Common myeloid progenitor, CD34-positive (primary cell): ENCODE data around the gene ODAD3.

Experiments
- CTCF ChIA-PET: fragments of 350-600 bp; sonication (Branson Sonifier 250); formaldehyde crosslinking; loops from one replicate; lab custom pipeline; 2021; ENCODE audit warnings: antibody characterized with exemption; lab: Charles Lee
- POLR2A ChIA-PET: fragments of 350-600 bp; sonication (Branson Sonifier 250); formaldehyde crosslinking; loops from one replicate; lab custom pipeline; 2021; ENCODE audit warnings: antibody characterized with exemption; lab: Charles Lee
- DNase-seq, 3 donors: peaks; one replicate each; pipeline versions ENCODE4 v3.0.0 to v3.0.0-alpha.2; 2013
- H3K27ac ChIP-seq, 2 experiments: 1 replicate in 1 of 2; 2 replicates in 1 of 2; pipeline ENCODE4 v1.7.0; 2013; ENCODE audit warnings: inconsistent platforms in 2 of 2, low read length in 2 of 2, mild to moderate bottlenecking in 2 of 2, low read depth in 1 of 2, moderate library complexity in 1 of 2; ENCODE audit not compliant: severe bottlenecking in 2 of 2, insufficient read depth in 1 of 2, poor library complexity in 1 of 2
- H3K27me3 ChIP-seq, 5 experiments: replicated peaks in 2 of 5; 1 replicate in 3 of 5; 2 replicates in 2 of 5; pipeline versions ENCODE4 v1.6.1 to v1.7.0; 2013; ENCODE audit warnings: low read length in 4 of 5, mild to moderate bottlenecking in 2 of 5, moderate library complexity in 2 of 5, inconsistent platforms in 1 of 5; ENCODE audit not compliant: insufficient read depth in 5 of 5, control insufficient read depth in 4 of 5
- H3K36me3 ChIP-seq, 4 experiments: 1 replicate in 2 of 4; 2 replicates in 2 of 4; pipeline versions ENCODE4 v1.6.1 to v1.7.0; 2013; ENCODE audit warnings: low read length in 3 of 4, control low read depth in 1 of 4, mild to moderate bottlenecking in 1 of 4; ENCODE audit not compliant: control insufficient read depth in 4 of 4, insufficient read depth in 4 of 4
- H3K4me1 ChIP-seq, 4 experiments: 1 replicate in 3 of 4; 2 replicates in 1 of 4; pipeline versions ENCODE4 v1.6.1 to v1.7.1; 2013; ENCODE audit warnings: low read length in 3 of 4, mild to moderate bottlenecking in 3 of 4, control low read depth in 1 of 4, inconsistent platforms in 1 of 4, moderate library complexity in 1 of 4; ENCODE audit not compliant: control insufficient read depth in 4 of 4, insufficient read depth in 4 of 4; ENCODE audit errors: control extremely low read depth in 1 of 4
- H3K4me3 ChIP-seq, 7 experiments: 1 replicate in 4 of 7; 2 replicates in 3 of 7; pipeline versions ENCODE4 v1.5.1 to v1.7.0; 2013; ENCODE audit warnings: mild to moderate bottlenecking in 7 of 7, low read length in 6 of 7, moderate library complexity in 6 of 7, inconsistent platforms in 2 of 7, low read depth in 2 of 7, control low read depth in 1 of 7; ENCODE audit not compliant: insufficient read depth in 4 of 7, control insufficient read depth in 1 of 7; ENCODE audit errors: extremely low read depth in 1 of 7
- H3K9me3 ChIP-seq, 5 experiments: 1 replicate in 4 of 5; 2 replicates in 1 of 5; pipeline versions ENCODE4 v1.6.1 to v1.7.1; 2013; ENCODE audit warnings: low read length in 4 of 5, mild to moderate bottlenecking in 2 of 5, inconsistent platforms in 1 of 5, low read depth in 1 of 5, moderate library complexity in 1 of 5; ENCODE audit not compliant: control insufficient read depth in 4 of 5, insufficient read depth in 2 of 5; ENCODE audit errors: control extremely low read depth in 1 of 5
- WGBS: methylation state at CpG from one replicate; pipeline ENCODE4 v1.1.5; 2013; ENCODE audit not compliant: insufficient coverage; 5-methylcytosine and 5-hydroxymethylcytosine counted together

ODAD3 gene

GRCh38 chr19:11452620-11453310 lies 17.8 kb upstream of the ODAD3 start:
- WGBS: 90% methylated on average over 27 of the region's 33 CpGs
- POLR2A ChIA-PET: interaction anchor here (0.7 kb wide), 1 partner anchor 1559 kb away, joined by 7 read pairs; no protein-coding TSS in a partner anchor
- DNase-seq: no peak
- no peak overlapping the region for H3K27ac ChIP-seq
- CTCF ChIA-PET: interaction anchor here (0.8 to 1.8 kb wide), 5 partner anchors 9 to 166 kb away, joined by 3 to 7 read pairs (median 4); no protein-coding TSS in a partner anchor
- no peak overlapping the region for H3K4me3 ChIP-seq
- H3K27me3 ChIP-seq: peaks cover 0 to 2% (median 0%) of the 10 kb centered on the region in 5 experiments
- H3K4me1 ChIP-seq: peaks cover 0 to 3% (median 2%) of the 10 kb centered on the region in 4 experiments
- peaks cover 2 to 23% (median 11%) of the 10 kb centered on the region in 4 experiments for H3K36me3 ChIP-seq
- no peaks in the 10 kb centered on the region for H3K9me3 ChIP-seq

DNA sequence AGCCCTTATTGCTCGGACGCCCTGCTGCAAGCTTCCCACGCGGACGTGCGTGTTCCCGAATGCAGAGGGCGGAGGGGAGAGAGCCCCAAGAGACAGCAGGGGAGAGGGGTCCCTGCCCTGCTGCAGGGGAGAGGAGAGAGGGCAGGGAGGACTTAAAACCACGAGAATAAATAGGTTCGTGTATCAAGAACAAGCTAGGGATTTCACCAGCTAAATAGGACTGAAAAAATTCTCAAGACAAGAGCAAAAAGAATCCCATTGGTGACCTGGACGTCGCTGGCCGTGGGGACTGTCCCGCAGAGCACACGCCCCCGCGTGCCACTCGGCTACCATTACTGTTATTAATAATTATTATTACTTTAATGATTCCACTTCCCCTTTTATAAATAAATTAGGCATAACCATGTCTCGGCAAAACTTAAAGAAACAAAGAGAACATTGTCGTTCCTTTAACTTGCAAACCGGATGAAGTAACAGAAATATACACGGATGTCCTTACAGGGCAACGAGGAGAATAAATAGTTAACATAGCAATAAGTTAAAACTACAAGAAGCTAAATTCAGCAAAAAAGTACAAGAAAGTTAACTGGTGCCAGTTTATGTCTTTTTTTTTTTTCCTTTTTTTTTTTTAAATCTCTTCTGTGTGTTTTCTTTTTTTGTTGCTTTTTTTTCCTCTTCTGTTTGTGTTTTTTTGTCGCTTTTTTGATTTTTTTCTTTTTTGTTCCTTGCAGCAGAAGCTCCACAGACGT lies 17.1 kb upstream of the ODAD3 start:
- H3K4me3 ChIP-seq: no peak overlapping the region
- WGBS: 59% methylated on average over 12 of the region's 25 CpGs
- peaks cover 2 to 29% (median 15%) of the 10 kb centered on the region in 4 experiments for H3K36me3 ChIP-seq
- no peak for DNase-seq
- ChIA-PET CTCF (interaction anchor here (0.8 to 1.8 kb wide), 5 partner anchors 8 to 77 kb away, joined by 3 to 7 read pairs (median 3); no protein-coding TSS in a partner anchor), POLR2A (interaction anchor here (0.7 kb wide), 1 partner anchor 1558 kb away, joined by 7 read pairs; no protein-coding TSS in a partner anchor)
- peaks cover 0 to 3% (median 2%) of the 10 kb centered on the region in 4 experiments for H3K4me1 ChIP-seq
- H3K27ac ChIP-seq: no peak overlapping the region
- no peaks in the 10 kb centered on the region for H3K9me3 ChIP-seq
- H3K27me3 ChIP-seq: peaks cover 0 to 2% (median 0%) of the 10 kb centered on the region in 5 experiments

DNA sequence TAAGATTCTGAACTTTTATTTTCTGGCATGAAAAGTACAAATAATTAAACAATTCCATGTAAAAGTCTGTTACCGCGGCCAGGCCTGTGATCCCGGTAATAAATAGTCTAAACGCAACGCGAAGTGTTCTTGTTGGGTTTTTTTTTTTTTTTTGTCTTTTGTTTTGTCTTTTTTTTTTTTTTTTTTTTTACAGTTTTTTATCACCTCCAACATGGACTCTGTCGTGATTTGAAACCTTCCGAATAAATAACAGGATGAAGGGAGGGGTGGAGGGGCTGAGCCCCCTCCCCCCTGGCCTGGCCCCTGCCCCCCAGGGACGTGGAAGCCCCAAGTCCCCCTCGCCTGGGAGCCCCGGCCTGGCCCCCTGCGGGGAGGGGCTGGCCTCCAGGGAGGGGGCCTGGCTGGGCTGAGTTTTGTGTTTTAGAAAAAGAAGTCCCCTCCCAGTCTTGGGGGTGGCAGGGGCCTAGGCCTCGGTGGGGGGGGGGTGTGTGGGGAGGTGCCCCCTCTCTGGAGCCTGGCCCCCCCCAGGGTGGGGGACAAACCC lies 16.5 kb upstream of the ODAD3 start:
- Histone ChIP-seq H3K27ac (no peak overlapping the region), H3K36me3 (peaks cover 2 to 35% (median 18%) of the 10 kb centered on the region in 4 experiments), H3K4me3 (no peak overlapping the region), H3K9me3 (no peaks in the 10 kb centered on the region), H3K27me3 (peaks cover 0 to 2% (median 0%) of the 10 kb centered on the region in 5 experiments), H3K4me1 (peaks cover 0 to 3% (median 2%) of the 10 kb centered on the region in 4 experiments)
- no peak for DNase-seq
- no CpG with 5 or more reads among the region's 13 CpGs for WGBS
- CTCF ChIA-PET: interaction anchor here (1.0 to 1.5 kb wide), 2 partner anchors 8 to 71 kb away, joined by 3 read pairs; no protein-coding TSS in a partner anchor
- POLR2A ChIA-PET: no interaction called here

DNA sequence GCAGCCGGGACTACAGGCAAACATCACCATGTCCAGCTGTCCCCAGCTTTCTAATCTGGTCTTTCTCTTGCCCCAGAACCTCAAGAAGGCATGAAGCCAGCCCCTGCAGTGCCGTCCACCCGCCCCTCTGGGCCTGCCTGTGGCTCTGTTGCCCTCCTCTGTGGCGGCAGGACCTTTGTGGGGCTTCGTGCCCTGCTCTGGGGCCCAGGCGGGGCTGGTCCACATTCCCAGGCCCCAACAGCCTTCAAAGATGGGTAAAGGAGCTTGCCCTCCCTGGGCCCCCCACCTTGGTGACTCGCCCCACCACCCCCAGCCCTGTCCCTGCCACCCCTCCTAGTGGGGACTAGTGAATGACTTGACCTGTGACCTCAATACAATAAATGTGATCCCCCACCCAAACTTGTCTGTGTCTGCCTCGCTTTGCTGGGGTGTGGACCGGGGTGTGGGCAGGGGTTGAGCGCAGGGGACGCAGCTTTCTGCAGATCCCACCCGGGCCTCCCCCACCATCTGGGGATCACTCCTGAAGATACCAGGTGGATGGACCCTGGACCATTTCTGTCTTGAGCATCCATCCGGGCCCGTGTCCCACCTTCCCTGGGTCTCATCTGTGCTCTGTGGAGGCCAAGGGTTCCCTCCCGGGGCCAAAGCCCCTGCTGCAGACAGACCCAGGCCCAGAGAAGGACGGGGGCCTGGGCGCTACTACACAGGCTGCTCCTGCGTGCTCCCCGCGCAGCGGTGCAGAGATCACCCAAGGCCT lies 15.8 kb upstream of the ODAD3 start:
- Histone ChIP-seq H3K27me3 (peaks cover 0 to 2% (median 0%) of the 10 kb centered on the region in 5 experiments), H3K4me1 (peaks cover 0 to 3% (median 2%) of the 10 kb centered on the region in 4 experiments), H3K36me3 (peaks cover 4 to 42% (median 22%) of the 10 kb centered on the region in 4 experiments), H3K4me3 (no peak overlapping the region), H3K9me3 (no peaks in the 10 kb centered on the region), H3K27ac (no peak overlapping the region)
- CTCF ChIA-PET: interaction anchor here (1.5 kb wide), 1 partner anchor 9 kb away, joined by 3 read pairs; no protein-coding TSS in a partner anchor
- 95% methylated on average over 11 of the region's 21 CpGs for WGBS
- no peak for DNase-seq
- POLR2A ChIA-PET: no interaction called here

- ChIA-PET CTCF (interaction anchor here (1.1 to 2.5 kb wide), 5 partner anchors 8 to 73 kb away, joined by 3 to 12 read pairs (median 3); partner anchors contain the start of gene EPOR), POLR2A (no interaction called here)
- 98% methylated on average over 29 of the region's 31 CpGs for WGBS
- DNase-seq: no peak
- peaks cover 4 to 57% (median 37%) of the 10 kb centered on the region in 4 experiments for H3K36me3 ChIP-seq
- H3K27me3 ChIP-seq: no peaks in the 10 kb centered on the region
- no peak overlapping the region for H3K4me3 ChIP-seq
- H3K27ac ChIP-seq: no peak overlapping the region
- no peaks in the 10 kb centered on the region for H3K9me3 ChIP-seq
- H3K4me1 ChIP-seq: peaks cover 0 to 3% (median 2%) of the 10 kb centered on the region in 4 experiments
Measured at GRCh38 chr19:11448923-11449554, 14.1 kb upstream of the ODAD3 start.

DNA sequence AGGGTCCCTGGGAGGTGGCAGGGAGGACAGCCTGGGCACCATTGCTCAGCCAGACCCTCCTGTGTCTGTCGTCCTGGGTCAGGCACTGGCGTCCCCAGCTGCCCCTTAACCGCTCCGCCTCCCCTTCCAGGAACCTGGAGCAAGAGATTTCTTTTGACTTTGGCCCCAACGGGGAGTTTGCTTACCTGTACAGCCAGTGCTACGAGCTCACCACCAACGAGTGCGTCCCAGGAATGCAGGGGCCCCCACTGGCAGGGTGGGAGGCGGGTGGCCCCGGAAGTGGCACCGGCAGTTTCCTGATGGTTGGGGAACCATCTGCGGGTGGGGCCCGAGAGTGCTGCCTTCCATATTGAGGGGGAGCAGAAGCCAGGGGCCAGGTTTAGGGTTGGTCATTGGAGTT lies 13.5 kb upstream of the ODAD3 start:
- DNase-seq: no peak
- WGBS: 89% methylated on average over 11 of the region's 13 CpGs
- no peak overlapping the region for H3K4me3 ChIP-seq
- POLR2A ChIA-PET: no interaction called here
- H3K27me3 ChIP-seq: no peaks in the 10 kb centered on the region
- CTCF ChIA-PET: interaction anchor here (1.1 to 2.5 kb wide), 4 partner anchors 21 to 68 kb away, joined by 3 to 12 read pairs (median 5); partner anchors contain the start of gene EPOR
- H3K4me1 ChIP-seq: peaks cover 0 to 1% (median under 1%) of the 10 kb centered on the region in 4 experiments
- H3K9me3 ChIP-seq: no peaks in the 10 kb centered on the region
- H3K27ac ChIP-seq: no peak overlapping the region
- H3K36me3 ChIP-seq: peaks cover 4 to 63% (median 39%) of the 10 kb centered on the region in 4 experiments
